T-helper 2 cell treated with Interferon-gamma antibody and Interleukin-4, amounts not matched to agents 5 μg/mL and 100 μg/mL, for 36 hours (primary cell): ENCODE results near the gene PDZD4.

Experiments used
- DNase-seq: peaks from one replicate; pipeline ENCODE4 v3.0.0; 2021; ENCODE audit warnings: low spot score
- H3K27ac Mint-ChIP-seq: one replicate; pipeline ENCODE4 v1.8.0; 2021; ENCODE audit warnings: mild to moderate bottlenecking, mixed read lengths
- H3K27me3 Mint-ChIP-seq: one replicate; pipeline ENCODE4 v1.8.0; 2021; ENCODE audit warnings: low read depth, mixed read lengths
- H3K36me3 Mint-ChIP-seq: one replicate; pipeline ENCODE4 v1.8.0; 2021; ENCODE audit warnings: low read depth, mixed read lengths
- H3K4me1 Mint-ChIP-seq: one replicate; pipeline ENCODE4 v1.8.0; 2021; ENCODE audit warnings: low read depth, mixed read lengths
- H3K4me3 Mint-ChIP-seq: one replicate; pipeline ENCODE4 v1.8.0; 2022; ENCODE audit warnings: mild to moderate bottlenecking, moderate library complexity, mixed read lengths
- H3K9me3 Mint-ChIP-seq: one replicate; pipeline ENCODE4 v1.8.0; 2021; ENCODE audit warnings: mixed read lengths

Gene PDZD4

DNA sequence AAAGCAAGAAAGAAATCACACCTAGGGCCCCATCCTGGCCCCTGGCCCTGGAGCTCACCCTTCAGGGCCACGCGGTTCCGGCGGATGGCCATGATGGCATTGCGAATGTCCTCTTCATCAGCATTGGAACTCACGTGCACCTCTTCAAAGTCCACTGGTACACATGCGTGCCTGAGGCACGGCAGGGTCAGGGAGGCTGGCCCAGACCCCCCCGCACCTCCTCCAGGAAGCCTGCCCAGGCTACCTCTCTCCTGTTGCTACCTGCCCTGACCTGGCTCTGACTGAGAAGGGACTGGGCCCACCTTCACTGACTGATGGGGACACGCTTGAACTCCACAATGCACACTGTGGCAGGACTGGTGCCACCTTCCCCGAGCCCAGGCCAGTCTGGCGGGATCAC, 40.7 kb downstream of the PDZD4 start:
- Mint-ChIP-seq H3K27ac (no peak overlapping the region), H3K4me1 (peaks cover 6% of the 10 kb centered on the region)

DNA sequence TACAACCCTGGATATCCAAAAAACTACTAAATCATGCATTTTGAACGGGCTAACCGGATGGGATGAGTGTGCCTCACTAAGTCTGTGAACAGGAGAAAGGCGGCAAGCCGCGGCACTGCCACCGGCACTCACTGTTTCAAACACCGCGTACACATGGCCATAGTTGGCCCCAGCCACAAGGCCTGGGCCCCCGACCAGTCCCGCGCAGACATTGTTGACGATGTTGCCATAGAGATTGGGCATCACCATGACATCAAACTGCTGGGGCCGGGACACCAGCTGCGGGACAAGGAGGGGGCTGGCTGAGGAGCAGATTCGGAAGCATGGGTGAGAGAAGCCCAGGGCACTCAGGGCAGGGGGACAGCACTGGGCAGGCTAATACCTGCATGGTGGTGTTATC, 43.7 kb downstream of the PDZD4 start:
- no peak for DNase-seq
- no peak overlapping the region for H3K27ac Mint-ChIP-seq
- H3K27me3 Mint-ChIP-seq, result no peaks in the 10 kb centered on the region
- no peaks in the 10 kb centered on the region for H3K9me3 Mint-ChIP-seq
- H3K4me1 Mint-ChIP-seq, result no peaks in the 10 kb centered on the region
- no peak overlapping the region for H3K4me3 Mint-ChIP-seq
- no peaks in the 10 kb centered on the region for H3K36me3 Mint-ChIP-seq

More for the DNA sequence above, 40.7 kb downstream of the PDZD4 start:
- H3K4me3 Mint-ChIP-seq, result no peak overlapping the region
- H3K36me3 Mint-ChIP-seq, result peaks cover 7% of the 10 kb centered on the region
- DNase-seq, result no peak
- H3K27me3 Mint-ChIP-seq, result no peaks in the 10 kb centered on the region
- no peaks in the 10 kb centered on the region for H3K9me3 Mint-ChIP-seq

DNA sequence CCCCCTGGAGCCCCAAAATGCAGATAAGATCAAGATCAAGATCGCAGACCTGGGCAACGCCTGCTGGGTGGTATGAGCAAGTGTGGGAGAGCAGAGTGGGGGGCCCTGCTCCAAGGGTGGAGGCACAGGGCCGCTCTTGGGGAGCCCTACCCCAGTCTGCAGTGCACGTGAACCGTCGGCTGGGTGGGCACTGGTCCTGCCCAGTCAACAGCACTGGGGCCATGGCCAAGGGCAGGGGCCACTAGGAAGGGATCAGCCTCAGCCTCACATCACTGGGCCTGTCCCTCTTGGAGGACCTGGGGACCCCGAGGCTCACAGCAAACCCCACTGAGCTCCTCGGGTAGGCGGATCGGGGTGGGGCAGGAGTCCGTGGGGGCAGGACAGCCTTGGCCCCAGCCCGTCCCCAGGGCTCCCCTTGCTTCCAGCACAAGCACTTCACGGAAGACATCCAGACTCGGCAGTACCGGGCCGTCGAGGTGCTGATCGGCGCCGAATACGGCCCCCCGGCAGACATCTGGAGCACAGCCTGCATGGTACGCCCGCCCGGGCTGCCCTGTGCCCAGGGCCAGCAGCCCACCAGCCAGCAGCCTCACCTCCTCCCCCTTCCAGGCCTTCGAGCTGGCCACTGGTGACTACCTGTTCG, 45.9 kb downstream of the PDZD4 start:
- no peak overlapping the region for H3K27ac Mint-ChIP-seq
- no peak overlapping the region for H3K4me3 Mint-ChIP-seq
- peaks cover 3% of the 10 kb centered on the region for H3K4me1 Mint-ChIP-seq
- DNase-seq, result no peak
- no peaks in the 10 kb centered on the region for H3K9me3 Mint-ChIP-seq
- no peaks in the 10 kb centered on the region for H3K36me3 Mint-ChIP-seq
- H3K27me3 Mint-ChIP-seq, result peaks cover 3% of the 10 kb centered on the region

DNA sequence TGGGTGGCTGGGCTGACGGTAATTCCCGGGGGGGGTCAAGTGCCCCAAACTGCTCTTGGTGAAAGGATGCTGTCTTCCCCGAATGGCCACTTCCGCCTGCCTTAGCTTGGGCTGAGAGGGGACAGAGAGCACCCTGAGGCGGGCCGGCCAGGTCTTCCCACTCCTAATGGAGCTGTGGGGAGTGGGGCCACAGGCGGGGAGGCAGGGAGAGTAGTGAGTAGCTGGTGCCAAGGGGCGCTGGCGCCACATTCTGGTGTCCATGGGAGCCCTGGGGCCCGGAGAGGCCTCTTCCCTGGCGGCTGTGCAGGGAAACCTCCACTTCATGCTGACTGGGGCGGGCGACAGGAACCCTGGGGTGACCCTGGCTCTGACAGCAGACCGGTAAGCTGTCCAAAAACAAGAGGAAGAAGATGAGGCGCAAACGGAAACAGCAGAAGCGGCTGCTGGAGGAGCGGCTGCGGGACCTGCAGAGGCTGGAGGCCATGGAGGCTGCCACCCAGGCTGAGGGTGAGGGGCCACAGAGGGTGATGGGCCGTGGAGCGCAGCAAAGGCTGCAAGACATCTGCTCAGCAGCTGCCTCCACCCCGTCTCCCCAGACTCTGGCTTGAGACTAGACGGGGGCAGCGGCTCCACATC, 46.8 kb downstream of the PDZD4 start:
- Mint-ChIP-seq H3K27ac (no peak overlapping the region), H3K36me3 (no peaks in the 10 kb centered on the region), H3K4me3 (no peak overlapping the region), H3K9me3 (no peaks in the 10 kb centered on the region), H3K27me3 (peaks cover 3% of the 10 kb centered on the region), H3K4me1 (peaks cover 3% of the 10 kb centered on the region)
- DNase-seq, result no peak

DNA sequence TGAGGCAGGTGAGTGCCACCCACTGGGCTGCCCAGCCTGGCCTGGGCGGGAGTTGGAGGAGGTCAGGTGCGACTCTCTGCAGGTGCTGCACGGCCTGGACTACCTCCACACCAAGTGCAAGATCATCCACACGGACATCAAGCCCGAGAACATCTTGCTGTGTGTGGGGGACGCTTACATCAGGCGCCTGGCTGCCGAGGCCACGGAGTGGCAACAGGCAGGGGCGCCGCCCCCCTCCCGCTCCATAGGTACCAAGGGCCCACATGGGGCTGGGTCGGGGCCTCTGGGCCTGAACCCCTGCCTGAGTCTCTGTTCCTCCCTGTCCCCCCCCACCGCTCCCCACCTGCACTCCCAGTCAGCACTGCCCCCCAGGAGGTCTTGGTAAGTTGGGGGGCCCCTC, 47.5 kb downstream of the PDZD4 start:
- no peaks in the 10 kb centered on the region for H3K9me3 Mint-ChIP-seq
- H3K4me1 Mint-ChIP-seq, result peaks cover 3% of the 10 kb centered on the region
- DNase-seq, result no peak
- no peaks in the 10 kb centered on the region for H3K36me3 Mint-ChIP-seq
- no peak overlapping the region for H3K27ac Mint-ChIP-seq
- H3K4me3 Mint-ChIP-seq, result no peak overlapping the region
- H3K27me3 Mint-ChIP-seq, result peaks cover 3% of the 10 kb centered on the region

DNA sequence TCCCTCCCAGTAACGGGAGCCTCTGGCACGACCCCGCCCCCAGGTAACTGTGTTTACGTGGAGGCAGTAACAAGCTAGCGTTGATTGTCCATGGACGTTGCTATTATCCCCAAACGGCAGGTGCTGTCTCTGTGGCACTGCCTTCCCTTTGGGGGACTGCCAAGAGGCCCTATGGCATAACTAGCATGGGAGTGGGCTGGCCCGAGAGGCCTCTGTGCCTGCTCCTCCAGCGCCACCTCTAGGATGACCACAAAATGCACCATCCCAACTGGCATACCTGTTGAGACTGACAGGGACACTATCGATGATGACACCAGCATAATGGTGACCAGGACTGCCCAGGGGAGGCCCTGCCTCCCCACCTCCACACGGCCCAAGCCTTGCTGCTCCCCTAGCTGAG, 48.0 kb downstream of the PDZD4 start:
- Mint-ChIP-seq H3K9me3 (no peaks in the 10 kb centered on the region), H3K4me3 (no peak overlapping the region), H3K27me3 (peaks cover 3% of the 10 kb centered on the region), H3K27ac (no peak overlapping the region), H3K4me1 (peaks cover 3% of the 10 kb centered on the region), H3K36me3 (no peaks in the 10 kb centered on the region)
- no peak for DNase-seq

DNA sequence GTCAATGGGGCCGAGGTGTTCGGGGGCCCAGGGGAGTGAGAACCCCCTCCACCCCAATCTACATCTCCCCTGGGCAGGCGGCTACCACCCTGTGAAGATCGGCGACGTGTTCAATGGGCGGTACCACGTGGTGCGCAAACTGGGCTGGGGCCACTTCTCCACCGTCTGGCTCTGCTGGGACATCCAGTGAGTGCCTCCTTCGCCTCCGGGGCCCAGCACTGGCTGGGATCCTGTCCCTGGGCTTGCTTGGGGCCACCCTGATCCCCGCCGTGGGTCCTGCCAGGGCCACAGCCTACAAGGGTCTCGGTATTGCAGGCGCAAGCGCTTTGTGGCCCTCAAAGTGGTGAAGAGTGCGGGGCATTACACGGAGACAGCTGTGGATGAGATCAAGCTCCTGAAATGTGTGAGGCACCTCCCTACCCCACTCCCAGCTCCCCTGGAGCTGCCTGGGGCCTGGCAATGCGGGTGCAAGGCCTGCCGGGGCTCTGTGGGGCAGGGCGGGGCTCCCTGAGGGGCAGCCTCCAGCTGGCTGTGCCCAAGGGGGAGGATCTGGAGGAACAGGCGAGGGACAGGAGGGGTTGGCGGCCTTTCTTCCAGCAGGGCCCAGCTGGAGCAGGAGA, 48.8 kb downstream of the PDZD4 start:
- no peaks in the 10 kb centered on the region for H3K36me3 Mint-ChIP-seq
- peaks cover 3% of the 10 kb centered on the region for H3K27me3 Mint-ChIP-seq
- H3K4me3 Mint-ChIP-seq, result no peak overlapping the region
- H3K9me3 Mint-ChIP-seq, result no peaks in the 10 kb centered on the region
- no peak overlapping the region for H3K27ac Mint-ChIP-seq
- DNase-seq, result no peak
- peaks cover 3% of the 10 kb centered on the region for H3K4me1 Mint-ChIP-seq

DNA sequence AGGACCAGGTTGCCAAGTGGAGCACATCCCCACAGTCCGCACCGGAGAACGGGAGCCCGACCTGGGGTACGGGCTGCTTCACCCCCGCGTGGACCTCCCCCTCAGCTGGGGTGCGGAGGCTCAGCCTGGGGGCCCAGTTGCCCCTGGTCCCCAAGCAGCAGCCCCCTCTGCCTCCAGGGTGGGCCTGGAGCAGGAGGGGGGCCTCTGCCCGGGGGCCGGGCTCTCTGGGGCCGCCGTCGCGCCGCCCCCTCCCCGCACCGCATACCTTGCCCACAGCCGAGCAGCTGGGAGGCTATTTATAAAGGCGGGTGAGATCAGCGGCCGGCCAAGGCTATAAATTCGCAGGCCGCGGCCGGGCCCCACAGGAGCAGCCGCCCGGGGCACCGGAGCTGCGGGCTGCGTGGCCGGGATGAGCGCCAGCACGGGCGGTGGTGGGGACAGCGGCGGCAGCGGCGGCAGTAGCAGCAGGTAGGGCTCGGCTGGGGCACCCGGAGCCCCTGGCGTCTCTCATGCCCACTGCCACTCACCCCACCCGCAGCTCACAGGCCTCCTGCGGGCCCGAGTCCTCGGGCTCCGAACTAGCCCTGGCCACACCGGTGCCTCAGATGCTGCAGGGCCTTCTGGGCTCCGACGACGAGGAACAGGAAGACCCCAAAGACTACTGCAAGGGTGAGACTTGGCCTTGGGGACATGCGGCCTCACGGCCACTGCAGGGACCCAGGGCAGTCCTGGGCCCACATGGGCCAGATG, 49.5 kb downstream of the PDZD4 start, which contains the start of gene SRPK3:
Gene SRPK3 (plus strand): TSS at position 364 of the 750 bp plus-strand sequence. CDS start 46 bp downstream, at position 410.
- H3K27me3 Mint-ChIP-seq, result peaks cover 3% of the 10 kb centered on the region
- H3K4me3 Mint-ChIP-seq, result no peak within 1 kb of the TSS
- H3K27ac Mint-ChIP-seq, result no peak within 1 kb of the TSS
- peaks cover 3% of the 10 kb centered on the region for H3K4me1 Mint-ChIP-seq
- no peaks in the 10 kb centered on the region for H3K9me3 Mint-ChIP-seq
- no peak for DNase-seq
- H3K36me3 Mint-ChIP-seq, result no peaks in the 10 kb centered on the region

DNA sequence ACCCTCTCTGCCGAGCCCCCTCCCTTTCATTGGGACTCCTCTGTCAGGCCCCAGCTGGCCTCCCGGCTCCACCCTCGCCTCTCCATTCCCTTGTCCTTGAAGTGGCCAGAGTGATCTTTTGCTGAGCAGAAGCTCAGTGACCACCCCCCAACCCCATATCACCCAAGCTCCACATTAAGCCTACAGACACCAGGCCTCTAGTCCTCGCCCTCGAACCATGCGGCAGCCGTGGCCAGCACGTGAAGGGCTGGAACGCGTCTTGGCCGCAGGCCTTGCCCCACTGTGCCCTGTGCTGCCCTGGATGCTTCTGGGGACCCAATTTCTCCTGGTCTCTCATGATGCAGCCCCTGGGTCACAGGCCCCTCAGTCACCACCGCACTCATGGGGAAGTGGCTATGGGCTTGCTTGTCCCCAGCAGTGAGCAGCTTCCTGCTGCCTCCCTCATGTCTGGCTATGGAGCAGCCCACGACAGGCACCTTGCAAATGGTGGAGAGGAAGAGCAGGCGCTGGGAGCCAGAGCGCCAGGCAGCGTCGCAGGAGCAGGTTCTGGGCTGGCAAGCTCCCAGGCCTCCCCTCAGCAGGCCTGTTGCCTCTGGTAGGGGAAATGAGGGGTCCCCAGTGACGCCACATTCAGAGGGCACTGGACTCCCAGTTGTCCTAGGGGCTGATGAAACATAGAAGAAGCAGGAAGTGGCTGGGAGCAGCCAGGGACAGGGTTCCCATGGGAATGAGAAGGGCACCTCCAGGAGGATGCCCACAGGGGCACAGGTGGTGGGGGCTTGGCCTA, 50.3 kb downstream of the PDZD4 start:
- DNase-seq, result no peak
- Mint-ChIP-seq H3K4me1 (peaks cover 3% of the 10 kb centered on the region), H3K4me3 (no peak overlapping the region), H3K9me3 (no peaks in the 10 kb centered on the region), H3K27ac (no peak overlapping the region), H3K36me3 (no peaks in the 10 kb centered on the region), H3K27me3 (peaks cover 3% of the 10 kb centered on the region)

DNA sequence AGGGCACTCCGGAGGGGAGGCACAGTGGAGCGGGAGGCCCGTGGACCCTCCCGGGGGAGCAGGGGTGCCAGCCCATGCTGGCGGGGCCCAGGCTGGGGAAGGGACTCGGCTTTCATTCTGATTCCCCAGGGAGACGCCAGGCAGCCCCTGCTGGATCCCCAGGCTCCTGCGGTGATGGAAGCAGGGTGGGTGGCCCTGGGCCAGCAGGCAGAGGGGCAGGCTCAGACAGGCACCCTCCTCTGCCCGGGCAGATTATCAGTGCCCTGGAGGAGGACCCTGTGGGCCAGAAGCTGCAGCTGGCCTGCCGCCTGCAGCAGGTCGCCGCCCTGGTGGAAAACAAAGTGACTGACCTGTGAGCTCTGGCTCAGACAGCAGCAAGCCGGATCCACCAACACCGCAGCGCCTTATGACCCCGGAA, 51.7 kb downstream of the PDZD4 start:
- Mint-ChIP-seq H3K9me3 (no peaks in the 10 kb centered on the region), H3K27ac (no peak overlapping the region), H3K36me3 (no peaks in the 10 kb centered on the region), H3K4me3 (no peak overlapping the region), H3K4me1 (peaks cover 3% of the 10 kb centered on the region), H3K27me3 (peaks cover 3% of the 10 kb centered on the region)
- no peak for DNase-seq

DNA sequence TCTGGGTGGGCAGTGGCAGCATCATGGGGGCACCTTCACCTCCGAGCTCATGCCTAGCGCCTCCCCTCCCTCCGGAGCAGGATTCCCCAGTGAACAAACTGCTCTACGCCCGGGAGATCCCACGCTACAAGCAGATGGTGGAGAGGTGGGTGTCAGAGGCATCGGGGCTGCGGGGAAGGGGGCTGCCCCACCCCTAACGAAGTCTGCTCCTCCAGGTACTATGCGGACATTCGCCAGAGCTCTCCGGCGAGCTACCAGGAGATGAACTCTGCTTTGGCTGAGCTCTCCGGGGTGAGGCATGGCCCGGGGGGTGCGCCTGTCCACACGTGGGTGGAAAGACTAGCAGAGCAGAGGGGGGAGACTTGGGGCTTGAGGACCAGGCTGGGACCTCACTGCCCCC, 52.2 kb downstream of the PDZD4 start:
- no peak for DNase-seq
- peaks cover 3% of the 10 kb centered on the region for H3K4me1 Mint-ChIP-seq
- H3K4me3 Mint-ChIP-seq, result no peak overlapping the region
- peaks cover 3% of the 10 kb centered on the region for H3K27me3 Mint-ChIP-seq
- no peaks in the 10 kb centered on the region for H3K9me3 Mint-ChIP-seq
- no peaks in the 10 kb centered on the region for H3K36me3 Mint-ChIP-seq
- no peak overlapping the region for H3K27ac Mint-ChIP-seq

DNA sequence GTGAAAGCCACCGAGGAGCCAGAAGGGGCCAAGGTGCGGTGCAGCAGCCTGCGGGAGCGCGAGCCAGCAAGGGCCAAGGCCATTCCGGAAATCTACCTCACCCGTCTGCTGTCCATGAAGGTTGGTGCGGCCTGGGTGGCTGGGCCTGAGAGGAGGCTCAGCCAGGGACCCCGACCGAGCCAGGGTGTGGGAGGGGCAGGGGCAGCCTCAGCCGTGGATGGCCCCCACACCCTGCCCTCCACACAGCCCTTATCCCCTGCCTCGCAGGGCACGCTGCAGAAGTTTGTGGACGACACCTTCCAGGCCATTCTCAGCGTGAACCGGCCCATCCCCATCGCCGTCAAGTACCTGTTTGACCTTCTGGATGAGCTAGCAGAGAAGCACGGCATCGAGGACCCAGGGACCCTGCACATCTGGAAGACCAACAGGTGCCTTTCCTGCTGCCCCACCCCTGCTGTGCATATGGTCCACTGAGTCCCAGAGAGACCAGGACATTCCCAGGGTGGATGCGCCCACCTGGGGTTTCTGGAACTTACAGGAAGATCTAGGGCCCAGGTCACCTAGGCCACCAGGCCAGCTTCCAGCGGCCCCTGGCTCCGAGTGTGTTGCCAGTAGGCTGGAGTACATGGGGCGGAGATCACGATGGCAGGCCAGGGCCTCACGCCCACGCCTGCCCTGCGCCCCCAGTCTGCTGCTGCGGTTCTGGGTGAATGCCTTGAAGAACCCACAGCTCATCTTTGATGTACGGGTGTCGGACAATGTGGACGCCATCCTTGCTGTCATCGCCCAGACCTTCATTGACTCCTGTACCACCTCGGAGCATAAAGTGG, 52.9 kb downstream of the PDZD4 start:
- Mint-ChIP-seq H3K4me1 (peaks cover 3% of the 10 kb centered on the region), H3K27me3 (peaks cover 3% of the 10 kb centered on the region), H3K27ac (no peak overlapping the region), H3K36me3 (no peaks in the 10 kb centered on the region), H3K9me3 (no peaks in the 10 kb centered on the region), H3K4me3 (no peak overlapping the region)
- no peak for DNase-seq

DNA sequence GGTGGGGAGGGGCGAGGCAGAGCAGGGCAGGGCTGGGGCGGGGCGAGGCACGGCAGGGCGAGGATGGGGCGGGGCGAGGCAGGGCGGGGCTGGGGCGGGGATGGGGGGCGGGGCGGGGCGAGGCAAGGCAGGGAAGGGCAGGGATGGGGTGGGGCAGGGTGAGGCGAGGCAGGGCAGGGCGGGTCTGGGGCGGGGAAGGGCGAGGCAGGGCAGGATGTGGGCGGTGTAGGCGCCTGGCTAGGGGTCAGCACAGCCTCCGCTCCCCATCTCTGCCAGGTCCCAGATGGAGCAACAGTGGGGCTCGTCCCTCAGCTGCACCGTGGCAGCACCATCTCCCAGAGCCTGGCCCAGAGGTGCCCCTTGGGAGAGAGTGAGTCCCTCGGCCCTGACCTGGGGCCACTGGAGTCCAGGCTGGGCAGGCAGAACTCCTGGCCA, 53.7 kb downstream of the PDZD4 start:
- no peak overlapping the region for H3K4me3 Mint-ChIP-seq
- no peak for DNase-seq
- H3K27me3 Mint-ChIP-seq, result peaks cover 3% of the 10 kb centered on the region
- peak overlapping the region; percentile 31 for H3K27ac Mint-ChIP-seq
- no peaks in the 10 kb centered on the region for H3K9me3 Mint-ChIP-seq
- no peaks in the 10 kb centered on the region for H3K36me3 Mint-ChIP-seq
- peaks cover 3% of the 10 kb centered on the region for H3K4me1 Mint-ChIP-seq
